Activated CD4-positive, alpha-beta T cell treated with anti-CD3 and anti-CD28 coated beads, Interleukin-2, Interleukin-6, amounts not matched to agents 100 ng/mL and 50 ng/mL, durations not matched to agents 16 hours and 8 hours (primary cell): ENCODE data around the gene RBM43.
"Not testable (repeated sequence)": the region's sequence is repeated elsewhere in the genome, so short reads cannot be mapped to it uniquely, and the experiment has no call there.

Source experiments
- DNase-seq: peaks from one replicate; pipeline ENCODE4 v3.0.0-alpha.2; 2020

The RBM43 gene

GRCh38 chr2:151261231-151261976 is at the start of gene RBM43:
TSS of gene RBM43 (minus strand) at chr2:151261863. CDS start at chr2:151261727, 136 bp downstream.
- peak; percentile 92 for DNase-seq

GRCh38 chr2:151310313-151310712 is 48.6 kb upstream of the RBM43 start:
- not testable (repeated sequence) for DNase-seq

GRCh38 chr2:151306621-151307020 is 45.0 kb upstream of the RBM43 start:
- DNase-seq, result no peak

DNA sequence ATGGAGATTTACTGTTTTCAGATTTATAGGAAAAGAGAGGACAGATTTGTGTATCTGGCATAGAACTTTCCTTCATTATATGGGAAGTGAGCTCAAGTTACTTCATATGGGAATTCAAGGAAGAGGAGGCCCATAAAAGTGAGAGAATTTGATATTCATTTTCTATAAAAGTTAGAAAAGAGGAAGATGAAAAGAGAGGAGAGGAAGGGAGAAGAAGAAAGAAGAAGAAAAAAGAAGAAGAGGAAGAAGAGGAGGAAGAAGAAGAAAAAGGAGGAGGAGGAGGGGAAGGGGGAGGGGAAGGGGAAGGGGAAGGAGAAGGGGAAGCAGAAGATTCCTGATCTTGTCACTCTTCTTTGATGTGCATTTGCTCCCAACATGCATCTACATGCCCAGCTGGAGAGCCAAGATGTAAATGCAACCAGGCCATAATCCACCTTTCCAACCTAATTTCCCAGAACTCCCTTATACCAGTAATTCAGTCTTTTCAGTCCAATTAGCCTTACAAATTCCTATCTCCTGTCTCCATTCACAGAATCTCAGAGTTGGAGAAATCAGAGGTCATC is 43.5 kb upstream of the RBM43 start:
- DNase-seq, result no peak

DNA sequence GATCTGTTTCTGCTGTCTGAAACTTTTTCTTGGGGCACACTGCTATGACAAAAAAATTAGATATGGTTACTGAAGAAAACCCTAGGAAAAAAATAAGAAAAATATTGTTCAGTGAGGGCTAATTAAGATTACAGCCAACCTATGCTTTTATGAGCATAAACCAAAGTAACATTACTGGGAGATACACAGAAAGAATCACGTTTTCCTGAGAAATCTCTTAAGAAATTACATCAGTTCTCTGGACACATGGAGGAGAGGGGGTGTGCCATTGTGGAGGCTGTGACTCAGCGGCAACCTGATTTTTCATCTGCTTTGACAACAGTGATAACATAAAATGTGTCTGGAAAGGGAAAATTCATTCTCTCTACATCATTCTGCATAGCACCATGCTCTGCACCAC is 41.2 kb upstream of the RBM43 start:
- no peak for DNase-seq

DNA sequence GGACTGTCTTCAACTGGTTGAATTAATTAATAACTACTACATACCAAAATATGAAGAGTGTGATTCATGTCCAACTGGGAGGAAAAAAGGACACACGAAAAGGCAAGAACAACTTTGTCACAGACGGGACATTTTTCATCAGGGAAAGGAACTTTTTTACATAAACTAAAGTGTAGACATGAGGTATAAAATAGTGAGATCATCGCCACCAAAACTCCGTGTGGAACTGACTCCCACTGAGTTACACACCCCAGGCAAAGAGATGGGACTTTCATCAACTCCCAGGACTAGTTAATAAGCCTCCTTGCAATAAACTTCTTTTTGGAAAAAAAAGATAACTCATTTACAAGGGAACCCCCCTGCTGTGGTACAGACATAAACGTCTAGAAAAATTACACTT is 40.7 kb upstream of the RBM43 start:
- DNase-seq, result no peak

- DNase-seq, result no peak
Observed at GRCh38 chr2:151299920-151300539, 38.4 kb upstream of the RBM43 start.

DNA sequence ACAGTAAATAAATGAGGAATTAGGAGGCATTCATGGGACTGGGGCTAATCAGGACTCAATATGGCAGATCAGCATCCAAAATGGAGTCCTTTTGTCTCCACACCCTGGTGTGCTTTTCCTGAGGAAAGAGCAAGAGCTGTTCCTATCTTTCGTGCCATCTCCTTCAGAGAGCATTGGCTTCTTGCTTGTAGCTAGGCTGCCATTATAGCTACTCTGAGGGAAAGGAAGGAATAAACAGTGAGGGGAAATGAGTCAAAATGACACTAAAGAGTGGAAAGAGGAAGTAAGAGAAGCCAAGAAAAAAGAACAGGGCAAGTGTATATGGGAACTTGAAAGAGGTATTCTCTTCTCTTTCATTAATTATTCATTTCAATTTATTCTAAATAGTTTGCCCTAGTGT is 36.2 kb upstream of the RBM43 start:
- peak; percentile 10 for DNase-seq

DNA sequence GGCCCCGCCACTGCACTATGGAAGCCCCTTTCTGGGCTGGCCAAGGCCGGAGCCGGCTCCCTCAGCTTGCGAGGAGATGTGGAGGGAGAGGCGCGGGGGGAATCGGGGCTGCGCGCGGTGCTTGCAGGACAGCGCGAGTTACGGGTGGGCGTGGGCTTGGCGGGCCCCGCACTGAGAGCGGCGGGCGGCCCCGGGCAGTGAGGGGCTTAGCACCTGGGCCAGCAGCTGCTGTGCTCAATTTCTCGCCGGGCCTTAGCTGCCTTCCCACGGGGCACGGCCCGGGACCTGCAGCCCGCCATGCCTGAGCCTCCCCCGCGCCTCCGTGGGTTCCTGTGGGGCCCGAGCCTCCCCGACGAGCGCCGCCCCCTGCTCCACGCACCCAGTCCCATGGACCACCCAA is 34.3 kb upstream of the RBM43 start:
- not testable (repeated sequence) for DNase-seq

DNA sequence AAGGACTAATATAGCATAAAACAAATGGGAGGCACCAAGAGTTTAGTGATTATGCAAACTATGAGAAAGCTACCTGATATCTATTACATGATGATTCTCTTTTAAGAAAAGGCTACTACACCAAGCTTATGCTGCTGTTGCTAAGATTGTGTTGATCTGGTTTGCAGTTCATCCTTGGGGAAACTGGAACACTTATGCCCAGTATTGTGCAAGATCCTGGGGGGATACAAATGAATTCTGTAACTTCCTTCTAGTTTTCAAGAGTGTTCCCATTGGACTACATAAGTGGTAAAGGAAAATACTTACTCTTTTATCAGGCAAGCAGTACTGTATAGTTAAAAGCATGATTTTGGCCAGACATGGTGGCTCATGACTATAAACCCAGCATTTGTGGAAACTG is 30.9 kb upstream of the RBM43 start:
- DNase-seq, result no peak

DNA sequence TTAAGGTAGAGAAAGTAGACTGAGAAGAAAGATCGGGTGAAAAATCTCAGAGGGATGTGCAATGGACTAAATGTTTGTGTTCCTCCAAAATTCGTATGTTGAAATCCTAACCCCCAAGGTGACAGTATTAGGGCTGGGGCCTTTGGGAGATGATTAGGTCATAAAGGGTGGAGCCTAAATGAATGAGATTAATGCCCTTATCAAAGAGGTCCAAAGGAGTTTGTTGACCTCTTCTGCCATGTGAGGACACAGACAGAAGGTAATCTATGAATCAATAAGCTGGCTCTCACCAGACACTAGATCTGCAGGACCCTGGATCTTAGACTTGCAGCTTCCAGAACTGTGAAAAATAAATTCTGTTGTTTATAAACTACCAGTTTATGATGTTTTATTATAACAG is 30.5 kb upstream of the RBM43 start:
- no peak for DNase-seq

DNA sequence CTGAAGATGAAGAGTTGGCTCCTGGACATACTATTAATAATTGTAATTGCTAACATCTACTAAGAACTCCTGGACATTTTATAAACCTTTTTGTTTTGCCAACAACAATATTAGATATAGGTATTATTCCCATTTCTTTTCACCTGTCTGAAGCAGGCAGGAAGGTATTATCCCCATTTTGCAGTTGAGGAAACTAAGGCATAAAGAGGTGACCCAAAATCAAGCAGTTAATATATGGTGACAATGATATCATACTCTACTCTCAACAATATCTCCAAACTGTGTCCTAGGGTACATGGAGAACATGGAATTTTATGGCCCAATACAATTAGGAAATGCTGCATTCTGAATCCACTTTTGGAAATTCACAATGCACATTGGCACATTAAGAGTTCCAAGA is 29.6 kb upstream of the RBM43 start:
- no peak for DNase-seq

DNA sequence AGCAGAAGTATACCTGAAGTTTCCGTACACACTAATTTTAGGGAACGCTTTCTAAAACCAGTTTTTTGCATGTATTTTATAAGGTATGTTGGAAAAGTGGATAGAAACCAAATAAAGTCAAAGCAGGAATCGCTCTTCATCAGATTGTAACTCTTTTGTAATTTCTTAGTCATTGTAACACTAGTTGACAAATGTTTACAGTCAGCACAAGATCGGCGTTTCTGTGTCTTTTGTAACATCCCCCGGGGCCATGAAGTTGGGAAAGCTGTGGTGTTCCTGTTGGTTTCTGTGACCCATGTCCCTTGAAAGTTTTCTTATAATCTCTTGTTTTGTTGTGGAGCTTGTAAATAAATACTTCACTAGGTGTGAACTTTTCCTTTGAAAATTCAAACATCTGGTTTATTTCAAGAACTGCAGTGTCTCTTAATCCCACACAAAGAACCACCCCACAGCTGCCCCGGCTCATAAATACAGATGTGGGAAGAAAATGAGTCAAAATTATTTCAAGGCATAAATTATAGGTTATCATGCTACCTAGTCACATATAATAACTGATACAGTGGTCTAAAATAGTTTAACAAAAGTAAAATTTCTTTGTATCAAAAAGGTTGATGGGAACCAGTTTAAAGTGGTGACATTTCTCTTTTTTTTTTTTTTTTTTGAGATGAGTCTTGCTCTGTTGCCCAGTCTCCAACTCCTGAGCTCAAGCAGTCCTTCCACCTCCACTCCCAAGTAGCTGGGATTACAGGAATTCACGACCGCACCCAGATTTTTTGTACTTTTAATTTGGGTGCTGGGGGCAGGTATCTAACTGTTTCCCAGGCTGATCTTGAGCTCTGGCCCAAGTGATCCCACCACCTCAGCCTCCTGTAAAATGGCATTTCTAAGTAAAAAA is 28.6 kb upstream of the RBM43 start:
- no peak for DNase-seq

- no peak for DNase-seq
Observed at GRCh38 chr2:151287513-151288250, 26.0 kb upstream of the RBM43 start.

DNA sequence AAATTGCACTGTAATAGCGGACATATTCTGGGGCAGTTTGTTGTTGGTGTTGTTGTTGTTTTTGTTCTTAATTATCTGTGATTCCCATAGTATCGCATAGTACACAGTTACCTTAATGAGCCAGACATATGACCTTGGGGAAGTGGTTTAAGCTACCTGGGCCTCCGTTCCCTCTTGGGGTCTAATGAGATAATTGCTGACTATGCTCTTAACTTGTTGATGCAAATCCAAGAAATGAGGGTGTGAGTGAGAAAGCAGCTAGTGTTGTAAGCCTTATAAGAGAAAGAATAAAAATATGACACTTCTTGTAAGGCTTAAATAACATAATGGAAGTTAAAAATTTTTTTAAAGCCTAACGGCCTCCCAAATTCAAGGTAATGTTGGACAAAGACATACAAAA is 20.7 kb upstream of the RBM43 start:
- no peak for DNase-seq

DNA sequence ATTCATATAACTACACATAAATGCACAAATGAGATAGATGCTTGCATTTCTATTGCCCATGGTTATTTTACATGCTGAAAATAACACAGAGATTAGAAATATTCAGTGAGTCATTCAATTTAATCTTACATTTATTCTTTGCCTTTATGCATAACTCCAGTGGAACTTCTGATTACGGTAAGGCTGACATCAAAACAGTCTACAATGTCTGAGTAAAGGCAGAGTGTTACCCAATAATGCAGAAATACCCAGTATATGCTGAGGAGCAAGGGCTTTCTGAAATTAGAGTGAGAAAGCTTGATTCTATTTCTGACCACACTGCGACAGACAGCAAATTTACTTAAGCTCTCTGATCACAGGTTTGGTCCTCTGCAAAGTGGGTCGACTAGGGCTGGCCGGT is 18.6 kb upstream of the RBM43 start:
- no peak for DNase-seq

GRCh38 chr2:151278487-151278886 is 16.8 kb upstream of the RBM43 start:
- no peak for DNase-seq

DNA sequence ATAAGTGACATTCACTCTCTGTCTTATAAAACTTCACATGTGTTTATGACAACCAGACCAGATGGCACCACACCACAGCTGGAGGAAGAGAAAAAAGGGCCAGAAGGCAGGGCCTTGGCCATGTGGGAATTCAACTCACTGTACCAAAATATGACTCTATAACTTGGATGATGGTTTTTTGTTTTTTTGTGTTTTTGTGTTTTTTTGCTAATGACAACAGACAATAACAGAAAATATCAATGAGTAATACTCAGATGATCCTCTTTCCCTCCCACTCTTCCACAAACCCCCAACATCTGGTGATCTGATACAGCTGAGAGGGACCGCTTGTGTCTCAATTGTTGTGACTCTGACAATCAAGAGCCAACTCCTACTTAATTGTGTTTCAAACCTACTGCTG is 15.4 kb upstream of the RBM43 start:
- no peak for DNase-seq

- no peak for DNase-seq
Observed at GRCh38 chr2:151275291-151275690, 13.6 kb upstream of the RBM43 start.

DNA sequence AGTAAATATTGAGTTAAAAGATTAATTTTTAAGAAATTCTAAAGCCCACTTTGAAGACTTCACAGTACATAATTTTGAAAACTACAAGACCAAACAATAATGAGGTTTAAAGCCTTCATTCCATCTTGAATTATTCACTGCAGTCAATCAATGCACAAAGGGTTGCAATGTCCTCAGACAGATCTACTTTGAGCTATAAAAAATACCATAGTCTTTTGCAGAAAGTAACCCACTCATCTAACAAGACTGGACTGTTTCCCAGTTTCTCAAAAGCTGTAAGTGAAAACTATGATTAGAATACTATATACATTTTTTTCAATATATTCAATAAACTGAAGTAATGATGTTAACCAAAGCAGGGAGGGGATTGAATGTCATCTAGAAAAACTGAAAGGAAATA is 10.2 kb upstream of the RBM43 start:
- DNase-seq, result no peak

DNA sequence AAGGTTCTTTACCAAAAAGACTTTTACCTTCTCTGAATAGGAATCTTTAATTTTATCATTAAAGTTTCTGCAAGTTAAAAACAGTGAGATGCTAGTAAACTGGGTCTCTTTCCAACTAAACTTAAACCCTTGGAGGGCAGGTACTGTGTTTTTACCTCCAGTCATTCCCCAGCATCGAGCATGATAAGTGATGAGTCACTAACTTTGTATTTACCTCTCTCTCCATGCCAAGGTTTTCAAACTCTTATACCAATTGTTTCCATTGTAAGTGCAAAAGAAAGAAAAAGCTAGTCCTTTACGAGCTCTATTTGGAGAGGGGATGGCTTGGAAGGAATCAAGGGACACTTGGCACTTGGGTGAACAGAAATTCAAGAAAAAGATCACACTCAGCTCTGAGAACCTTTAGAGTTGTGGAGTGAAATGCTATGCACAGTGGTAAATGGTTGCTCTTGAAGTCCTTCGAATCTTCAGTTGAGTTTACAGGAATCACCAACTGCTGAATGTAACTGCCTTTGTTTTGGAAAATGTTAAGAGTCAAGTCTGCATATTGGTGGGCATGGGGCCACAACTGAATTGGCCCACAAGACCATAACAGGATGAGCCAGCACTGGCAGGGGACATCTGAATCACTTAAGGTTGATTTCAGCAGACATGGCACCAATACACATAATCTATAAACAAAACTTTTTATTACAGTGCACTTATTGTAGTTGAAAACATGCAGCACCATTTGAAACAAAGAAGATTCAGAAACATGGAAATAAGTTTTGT is 8.3 kb upstream of the RBM43 start:
- no peak for DNase-seq

DNA sequence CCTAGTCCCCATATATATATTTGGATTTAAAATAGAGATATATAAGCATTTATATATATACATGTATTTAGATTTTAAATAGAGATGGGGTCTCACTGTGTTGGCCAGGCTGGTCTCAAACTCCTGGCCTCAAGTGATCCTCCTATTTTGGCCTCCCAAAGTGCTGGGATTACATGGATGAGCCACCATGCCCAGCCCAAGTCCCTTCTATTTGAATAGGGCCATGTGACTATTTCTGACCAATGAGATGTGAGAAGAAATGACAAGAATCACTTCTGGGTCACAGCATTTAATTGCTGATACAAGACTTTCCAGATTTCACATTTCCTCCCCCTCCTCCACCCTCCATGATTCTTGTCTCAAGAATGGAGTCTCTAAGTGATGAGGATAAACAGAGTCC is 6.4 kb upstream of the RBM43 start:
- DNase-seq, result no peak
